ENCODE results near the gene GALNT9.

Gene GALNT9

GRCh38 chr12:132319991-132320570 is 9.3 kb downstream of the GALNT9 start:
- ChIA-PET POLR2A (no interaction called here), CTCF (no interaction called here)
- TF ChIP-seq LEF1 (IDR thresholded peaks at IDR 0.05; ENCODE audit: borderline replicate concordance) (no peak), SUZ12 (IDR thresholded peaks at IDR 0.05) (no peak), L3MBTL2 (conservative IDR thresholded peaks at IDR 0.05) (no peak), BHLHE40 (IDR thresholded peaks at IDR 0.05; ENCODE audit: borderline replicate concordance) (no peak), ARNT (IDR thresholded peaks at IDR 0.05) (no peak)
- no peak for DNase-seq (ENCODE audit: extremely low spot score)

GRCh38 chr12:132319359-132319950 is 9.9 kb downstream of the GALNT9 start:
- DNase-seq (ENCODE audit: extremely low spot score), result no peak
- CTCF ChIA-PET, result no interaction called here
- TF ChIP-seq ELF4 (IDR thresholded peaks at IDR 0.05) (no peak), L3MBTL2 (conservative IDR thresholded peaks at IDR 0.05) (no peak), FOXA1 (IDR thresholded peaks at IDR 0.05) (no peak), CTBP1 (IDR thresholded peaks at IDR 0.05; ENCODE audit: borderline replicate concordance) (no peak), HDGF (IDR thresholded peaks at IDR 0.05; ENCODE audit: borderline replicate concordance) (no peak), SUZ12 (IDR thresholded peaks at IDR 0.05) (no peak), SP1 (IDR thresholded peaks at IDR 0.05) (no peak), FOXM1 (IDR thresholded peaks at IDR 0.05; ENCODE audit: borderline replicate concordance) (no peak), FOXK2 (IDR thresholded peaks at IDR 0.05) (no peak), LEF1 (IDR thresholded peaks at IDR 0.05; ENCODE audit: borderline replicate concordance) (no peak)
- POLR2A ChIA-PET, result no interaction called here

- ChIA-PET CTCF (no interaction called here), POLR2A (no interaction called here)
- DNase-seq (ENCODE audit: extremely low spot score), result no peak
- TF ChIP-seq CTBP1 (IDR thresholded peaks at IDR 0.05; ENCODE audit: borderline replicate concordance) (no peak), FOXK2 (IDR thresholded peaks at IDR 0.05) (no peak)
Observed at GRCh38 chr12:132318618-132319033, 10.8 kb downstream of the GALNT9 start.

GRCh38 chr12:132318135-132318534 is 11.3 kb downstream of the GALNT9 start:
- POLR2A ChIA-PET, result no interaction called here
- TF ChIP-seq SUZ12 (IDR thresholded peaks at IDR 0.05) (no peak), TARDBP (IDR thresholded peaks at IDR 0.05) (no peak), NFRKB (IDR thresholded peaks at IDR 0.05) (no peak), L3MBTL2 (conservative IDR thresholded peaks at IDR 0.05) (no peak), CTBP1 (IDR thresholded peaks at IDR 0.05; ENCODE audit: borderline replicate concordance) (no peak), ARNT (IDR thresholded peaks at IDR 0.05) (no peak)
- DNase-seq (ENCODE audit: extremely low spot score), result no peak
- CTCF ChIA-PET, result no interaction called here

GRCh38 chr12:132317233-132317938 is 12.0 kb downstream of the GALNT9 start:
- POLR2A ChIA-PET, result no interaction called here
- CTCF ChIA-PET, result no interaction called here
- TF ChIP-seq ELF4 (IDR thresholded peaks at IDR 0.05) (no peak), LEF1 (IDR thresholded peaks at IDR 0.05; ENCODE audit: borderline replicate concordance) (no peak), TARDBP (IDR thresholded peaks at IDR 0.05) (no peak), ARNT (IDR thresholded peaks at IDR 0.05) (no peak), FOXA1 (IDR thresholded peaks at IDR 0.05) (no peak), ZNF384 (IDR thresholded peaks at IDR 0.05) (no peak), L3MBTL2 (conservative IDR thresholded peaks at IDR 0.05) (no peak), HDGF (IDR thresholded peaks at IDR 0.05; ENCODE audit: borderline replicate concordance) (no peak), SUZ12 (IDR thresholded peaks at IDR 0.05) (no peak), FOXM1 (IDR thresholded peaks at IDR 0.05; ENCODE audit: borderline replicate concordance) (no peak), SP1 (IDR thresholded peaks at IDR 0.05) (no peak), PKNOX1 (IDR thresholded peaks at IDR 0.05) (no peak), CTBP1 (IDR thresholded peaks at IDR 0.05; ENCODE audit: borderline replicate concordance) (no peak), FOXK2 (IDR thresholded peaks at IDR 0.05) (no peak), BHLHE40 (IDR thresholded peaks at IDR 0.05; ENCODE audit: borderline replicate concordance) (no peak)
- DNase-seq (ENCODE audit: extremely low spot score), result no peak

GRCh38 chr12:132316497-132317232 is 12.7 kb downstream of the GALNT9 start:
- DNase-seq (ENCODE audit: extremely low spot score), result no peak
- ChIA-PET POLR2A (no interaction called here), CTCF (no interaction called here)
- TF ChIP-seq SP1 (IDR thresholded peaks at IDR 0.05) (no peak), TARDBP (IDR thresholded peaks at IDR 0.05) (no peak), FOXK2 (IDR thresholded peaks at IDR 0.05) (no peak), NFRKB (IDR thresholded peaks at IDR 0.05) (no peak), FOXM1 (IDR thresholded peaks at IDR 0.05; ENCODE audit: borderline replicate concordance) (no peak), FOXA1 (IDR thresholded peaks at IDR 0.05) (no peak), L3MBTL2 (conservative IDR thresholded peaks at IDR 0.05) (no peak), LEF1 (IDR thresholded peaks at IDR 0.05; ENCODE audit: borderline replicate concordance) (no peak), ELF4 (IDR thresholded peaks at IDR 0.05) (no peak), PKNOX1 (IDR thresholded peaks at IDR 0.05) (no peak), BHLHE40 (IDR thresholded peaks at IDR 0.05; ENCODE audit: borderline replicate concordance) (no peak), ARNT (IDR thresholded peaks at IDR 0.05) (no peak), SUZ12 (IDR thresholded peaks at IDR 0.05) (no peak), ZNF384 (IDR thresholded peaks at IDR 0.05) (no peak), CTBP1 (IDR thresholded peaks at IDR 0.05; ENCODE audit: borderline replicate concordance) (no peak), HDGF (IDR thresholded peaks at IDR 0.05; ENCODE audit: borderline replicate concordance) (no peak)

All from HEK293T (cell line).